HepG2 (cell line): ENCODE measurements around the gene TEFM. TPM values are rescaled to one million over a fixed set of nuclear protein-coding genes. Genes with fewer than 3 reads are reported as not detected.

Experiments used
- ARNTL ChIP-seq: sonication (generic); formaldehyde crosslinking; IDR thresholded peaks from 2 replicates; pipeline ENCODE4 v1.4.0; 2020; ENCODE audit warnings: mild to moderate bottlenecking, missing genetic modification reagents
- ASH2L ChIP-seq: fragments of 300-600, 200-600 bp; sonication (generic); IDR thresholded peaks from 2 replicates; pipeline ENCODE4 v1.7.0; 2017; ENCODE audit warnings: low read depth, mild to moderate bottlenecking, moderate library complexity, mixed read lengths, low read length; ENCODE audit not compliant: insufficient read length
- CCDC6 ChIP-seq: sonication (generic); formaldehyde crosslinking; IDR thresholded peaks from 2 replicates; pipeline ENCODE4 v1.8.1; 2022; ENCODE audit warnings: mild to moderate bottlenecking, missing genetic modification reagents, moderate library complexity
- GATAD1 ChIP-seq: IDR thresholded peaks from 2 replicates; pipeline ENCODE4 v1.6.1; 2016; ENCODE audit warnings: missing genetic modification reagents, missing compliant biosample characterization
- GTF3A ChIP-seq: sonication (generic); formaldehyde crosslinking; conservative IDR thresholded peaks from 2 replicates; pipeline ENCODE4 v1.4.0; 2020; ENCODE audit warnings: mild to moderate bottlenecking, missing genetic modification reagents
- HDAC1 ChIP-seq: sonication (generic); formaldehyde crosslinking; IDR thresholded peaks from 2 replicates; pipeline ENCODE4 v1.5.1; 2020; ENCODE audit warnings: mild to moderate bottlenecking, missing genetic modification reagents
- HNRNPLL ChIP-seq: fragments of 200-400 bp; formaldehyde crosslinking; IDR thresholded peaks from 2 replicates; pipeline ENCODE4 v1.6.1; 2017; ENCODE audit warnings: mild to moderate bottlenecking, low read depth, low read length; ENCODE audit not compliant: poor library complexity, severe bottlenecking
- POLR2AphosphoS5 ChIP-seq: IDR thresholded peaks from 2 replicates; pipeline ENCODE4 v1.6.1; 2012; ENCODE audit warnings: low read depth, low read length
- REXO4 ChIP-seq: sonication (generic); formaldehyde crosslinking; IDR thresholded peaks from 2 replicates; pipeline ENCODE4 v1.8.0; 2022; ENCODE audit warnings: missing genetic modification reagents, mild to moderate bottlenecking, borderline replicate concordance
- RXRA ChIP-seq: sonication (generic); formaldehyde crosslinking; IDR thresholded peaks from 2 replicates; pipeline ENCODE4 v1.5.1; 2020; ENCODE audit warnings: missing genetic modification reagents
- SMARCC2 ChIP-seq: fragments of 450-650 bp; IDR thresholded peaks from 2 replicates; pipeline ENCODE4 v1.6.1; 2017; ENCODE audit warnings: antibody characterized with exemption, mild to moderate bottlenecking
- TBP ChIP-seq: sonication (generic); formaldehyde crosslinking; IDR thresholded peaks from 2 replicates; pipeline ENCODE4 v1.5.0; 2020; ENCODE audit warnings: missing genetic modification reagents
- WIZ ChIP-seq: sonication (generic); formaldehyde crosslinking; IDR thresholded peaks from 2 replicates; pipeline ENCODE4 v1.5.1; 2020; ENCODE audit warnings: mild to moderate bottlenecking, missing genetic modification reagents
- ZBTB33 ChIP-seq: sonication (generic); formaldehyde crosslinking; IDR thresholded peaks from 2 replicates; pipeline ENCODE4 v1.4.0; 2020; ENCODE audit warnings: missing genetic modification reagents
- ZNF224 ChIP-seq: sonication (generic); formaldehyde crosslinking; IDR thresholded peaks from 2 replicates; pipeline ENCODE4 v1.5.0; 2020; ENCODE audit warnings: mild to moderate bottlenecking, missing genetic modification reagents
- ZNF501 ChIP-seq: sonication (generic); formaldehyde crosslinking; IDR thresholded peaks from 2 replicates; pipeline ENCODE4 v1.5.1; 2020; ENCODE audit warnings: mild to moderate bottlenecking, moderate library complexity, missing genetic modification reagents
- ZNF761 ChIP-seq: sonication (generic); formaldehyde crosslinking; conservative IDR thresholded peaks from 2 replicates; pipeline ENCODE4 v1.4.0; 2020; ENCODE audit warnings: mild to moderate bottlenecking, missing genetic modification reagents
- polyA plus RNA-seq, 8 experiments: library from polyadenylated mRNA; depleted of rRNA in 3 of 8; stranded (reverse) in 7 of 8; unstranded in 1 of 8; fragments of >200 nt; fragmentation: Illumina TruSeq in 4 of 8; extraction: Trizol in 4 of 8; gene quantifications; 2 replicates each; pipeline versions ENCODE4 v1.2.1 to v1.2.3, GENCODE V29; 2011 to 2016; ENCODE audit warnings: low read depth in 4 of 8, missing spikeins in 1 of 8, mixed read lengths in 1 of 8; ENCODE audit not compliant: insufficient read depth in 1 of 8
- total RNA-seq, 5 experiments: library from RNA; depleted of rRNA; stranded (reverse); fragments of >200 nt; fragmentation: Illumina TruSeq; extraction: Trizol; gene quantifications; 2 replicates each; pipeline ENCODE4 v1.2.3, GENCODE V29; 2016; ENCODE audit warnings: low read depth in 1 of 5
- TF ChIP-seq, protein P1 (sequence below): sonication (generic); formaldehyde crosslinking; IDR thresholded peaks from 2 replicates; pipeline ENCODE4 v1.5.0; 2020; ENCODE audit warnings: mild to moderate bottlenecking, missing genetic modification reagents
- TF ChIP-seq, protein P2 (sequence below): IDR thresholded peaks from 2 replicates; pipeline ENCODE4 v1.6.1; 2016
- TF ChIP-seq, protein P3 (sequence below): sonication (generic); formaldehyde crosslinking; conservative IDR thresholded peaks from 2 replicates; pipeline ENCODE4 v1.8.0; 2022; ENCODE audit warnings: low read depth, missing genetic modification reagents
- TF ChIP-seq, protein P4 (sequence below): IDR thresholded peaks from 2 replicates; pipeline ENCODE4 v1.6.1; 2018; ENCODE audit warnings: missing genetic modification reagents

TEFM gene
- total and polyA plus RNA-seq, 2 of the 13 experiments (the other 11 are each of a cell fraction or from before 2014, with no cell fraction given): 7.0 to 20.0 TPM

- TF ChIP-seq TBP (CRISPR knock-in tag) (0 out of 2 replicates have a peak, but pooled peaks have one; percentile 27), WIZ (CRISPR knock-in tag) (peak; percentile 91), CCDC6 (CRISPR knock-in tag) (peak; percentile 21; the same call in 1 of the 2 replicates), RXRA (CRISPR knock-in tag) (peak; percentile 80), ZNF224 (CRISPR knock-in tag) (0 out of 2 replicates have a peak, but pooled peaks have one; percentile 63), GATAD1 (CRISPR knock-in tag) (peak; percentile 99), ZNF501 (peak; percentile 97), HNRNPLL (peak; percentile 65), ASH2L (peak; percentile 86), ARNTL (CRISPR knock-in tag) (peak; percentile 87), POLR2AphosphoS5 (peak; percentile 85), REXO4 (CRISPR knock-in tag) (0 out of 2 replicates have a peak, but pooled peaks have one; percentile 11), ZBTB33 (CRISPR knock-in tag) (peak; percentile 70; the same call in 1 of the 2 replicates), ZNF761 (CRISPR knock-in tag) (peak; percentile 96), SMARCC2 (no peak), GTF3A (CRISPR knock-in tag) (no peak; the same call in 1 of the 2 replicates), HDAC1 (CRISPR knock-in tag) (peak; percentile 96)
- TF ChIP-seq, protein P1, sequence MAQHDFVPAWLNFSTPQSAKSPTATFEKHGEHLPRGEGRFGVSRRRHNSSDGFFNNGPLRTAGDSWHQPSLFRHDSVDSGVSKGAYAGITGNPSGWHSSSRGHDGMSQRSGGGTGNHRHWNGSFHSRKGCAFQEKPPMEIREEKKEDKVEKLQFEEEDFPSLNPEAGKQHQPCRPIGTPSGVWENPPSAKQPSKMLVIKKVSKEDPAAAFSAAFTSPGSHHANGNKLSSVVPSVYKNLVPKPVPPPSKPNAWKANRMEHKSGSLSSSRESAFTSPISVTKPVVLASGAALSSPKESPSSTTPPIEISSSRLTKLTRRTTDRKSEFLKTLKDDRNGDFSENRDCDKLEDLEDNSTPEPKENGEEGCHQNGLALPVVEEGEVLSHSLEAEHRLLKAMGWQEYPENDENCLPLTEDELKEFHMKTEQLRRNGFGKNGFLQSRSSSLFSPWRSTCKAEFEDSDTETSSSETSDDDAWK (CRISPR knock-in tag): no peak
- TF ChIP-seq, protein P2, sequence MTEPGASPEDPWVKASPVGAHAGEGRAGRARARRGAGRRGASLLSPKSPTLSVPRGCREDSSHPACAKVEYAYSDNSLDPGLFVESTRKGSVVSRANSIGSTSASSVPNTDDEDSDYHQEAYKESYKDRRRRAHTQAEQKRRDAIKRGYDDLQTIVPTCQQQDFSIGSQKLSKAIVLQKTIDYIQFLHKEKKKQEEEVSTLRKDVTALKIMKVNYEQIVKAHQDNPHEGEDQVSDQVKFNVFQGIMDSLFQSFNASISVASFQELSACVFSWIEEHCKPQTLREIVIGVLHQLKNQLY (CRISPR knock-in tag): peak; percentile 43; the same call in 1 of the 2 replicates
- TF ChIP-seq, protein P3, sequence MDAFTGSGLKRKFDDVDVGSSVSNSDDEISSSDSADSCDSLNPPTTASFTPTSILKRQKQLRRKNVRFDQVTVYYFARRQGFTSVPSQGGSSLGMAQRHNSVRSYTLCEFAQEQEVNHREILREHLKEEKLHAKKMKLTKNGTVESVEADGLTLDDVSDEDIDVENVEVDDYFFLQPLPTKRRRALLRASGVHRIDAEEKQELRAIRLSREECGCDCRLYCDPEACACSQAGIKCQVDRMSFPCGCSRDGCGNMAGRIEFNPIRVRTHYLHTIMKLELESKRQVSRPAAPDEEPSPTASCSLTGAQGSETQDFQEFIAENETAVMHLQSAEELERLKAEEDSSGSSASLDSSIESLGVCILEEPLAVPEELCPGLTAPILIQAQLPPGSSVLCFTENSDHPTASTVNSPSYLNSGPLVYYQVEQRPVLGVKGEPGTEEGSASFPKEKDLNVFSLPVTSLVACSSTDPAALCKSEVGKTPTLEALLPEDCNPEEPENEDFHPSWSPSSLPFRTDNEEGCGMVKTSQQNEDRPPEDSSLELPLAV (CRISPR knock-in tag): no peak
- TF ChIP-seq, protein P4, sequence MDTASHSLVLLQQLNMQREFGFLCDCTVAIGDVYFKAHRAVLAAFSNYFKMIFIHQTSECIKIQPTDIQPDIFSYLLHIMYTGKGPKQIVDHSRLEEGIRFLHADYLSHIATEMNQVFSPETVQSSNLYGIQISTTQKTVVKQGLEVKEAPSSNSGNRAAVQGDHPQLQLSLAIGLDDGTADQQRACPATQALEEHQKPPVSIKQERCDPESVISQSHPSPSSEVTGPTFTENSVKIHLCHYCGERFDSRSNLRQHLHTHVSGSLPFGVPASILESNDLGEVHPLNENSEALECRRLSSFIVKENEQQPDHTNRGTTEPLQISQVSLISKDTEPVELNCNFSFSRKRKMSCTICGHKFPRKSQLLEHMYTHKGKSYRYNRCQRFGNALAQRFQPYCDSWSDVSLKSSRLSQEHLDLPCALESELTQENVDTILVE (CRISPR knock-in tag): peak; percentile 90; the same call in 1 of the 2 replicates
Measured at GRCh38 chr17:30906101-30906911, at the start of gene TEFM (continued).
